Sigmoid colon (tissue), 7 donors: Measurements from ENCODE around the gene ITIH4. TPM values are rescaled to one million over a fixed set of nuclear protein-coding genes. Genes with fewer than 3 reads are reported as not detected.

Experiments
- DNase-seq: peaks from one replicate; pipeline ENCODE4 v3.0.0-alpha.2; 2019
- H3K27ac ChIP-seq, 4 donors: fragments of 200-600 bp; sonication (generic); one replicate each; pipeline ENCODE4 v1.5.1; 2016 to 2019; ENCODE audit warnings: mild to moderate bottlenecking in 1 of 4
- H3K27me3 ChIP-seq, 3 donors: fragments of 200-600 bp; sonication (generic); one replicate each; pipeline ENCODE4 v1.5.1; 2019; ENCODE audit warnings: mild to moderate bottlenecking in 1 of 3
- H3K36me3 ChIP-seq, 4 donors: fragments of 200-600 bp; sonication (generic); one replicate each; pipeline ENCODE4 v1.5.1; 2016 to 2019
- H3K4me1 ChIP-seq, 4 donors: fragments of 200-600 bp; sonication (generic); one replicate each; pipeline ENCODE4 v1.5.1; 2017 to 2019
- H3K4me3 ChIP-seq, 4 donors: fragments of 200-600 bp; sonication (generic); one replicate each; pipeline ENCODE4 v1.5.1; 2017 to 2019; ENCODE audit warnings: mild to moderate bottlenecking in 2 of 4, moderate library complexity in 1 of 4
- H3K9me3 ChIP-seq, 4 donors: fragments of 200-600 bp in 3 of 4; sonication (generic) in 3 of 4; one replicate each; pipeline versions ENCODE4 v1.5.1 to v1.6.1; 2013 to 2019
- EP300 ChIP-seq, 4 donors: sonication (generic); formaldehyde crosslinking; IDR thresholded peaks; one replicate each; pipeline ENCODE4 v1.6.1; 2017; ENCODE audit warnings: antibody characterized with exemption in 4 of 4
- POLR2A ChIP-seq, 2 donors: fragments of 450-650 bp; IDR thresholded peaks; one replicate each; pipeline ENCODE4 v1.6.1; 2016; ENCODE audit warnings: antibody characterized with exemption in 2 of 2, mild to moderate bottlenecking in 2 of 2, moderate library complexity in 2 of 2
- POLR2AphosphoS5 ChIP-seq, 4 donors: sonication (generic); formaldehyde crosslinking; IDR thresholded peaks; one replicate each; pipeline ENCODE4 v1.6.1; 2017; ENCODE audit warnings: antibody characterized with exemption in 4 of 4
- WGBS, 2 donors: extraction: QIAGEN DNeasy Blood & Tissue Kit; methylation state at CpG; one replicate each; pipeline ENCODE4 v1.1.7; 2013; 5-methylcytosine and 5-hydroxymethylcytosine counted together
- intact Hi-C: fragments of 100-400 bp; cut with DNase I; formaldehyde crosslinking; loops from one replicate; pipeline ENCODE4 v1.15.1; 2023
- polyA plus RNA-seq, 3 donors: library from polyadenylated mRNA; stranded (reverse); fragments of 200-250 nt; gene quantifications; one replicate each; pipeline ENCODE4 v1.2.3, GENCODE V29; 2013
- total RNA-seq, 4 donors: library from RNA; depleted of rRNA; stranded (reverse); fragments of >200 nt; gene quantifications; one replicate each; pipeline ENCODE4 v1.1.0, GENCODE V29; 2016
- TF ChIP-seq, protein P1 (sequence below), 4 experiments: fragments of 450-650 bp in 3 of 4; fragments of 200-600 bp in 1 of 4; IDR thresholded peaks; one replicate each; pipeline ENCODE4 v1.5.1; 2016 to 2019; ENCODE audit warnings: antibody characterized with exemption in 4 of 4, mild to moderate bottlenecking in 3 of 4, moderate library complexity in 2 of 4
- donor health status: healthy with polysubstance abuse.
- donor health status: Bipolar disorder and iron deficiency.
- donor health status: healthy.

The ITIH4 gene
- total and polyA plus RNA-seq, 7 donors, result 2.5 to 12.2 (median 5.6) TPM; not detected in 2

DNA sequence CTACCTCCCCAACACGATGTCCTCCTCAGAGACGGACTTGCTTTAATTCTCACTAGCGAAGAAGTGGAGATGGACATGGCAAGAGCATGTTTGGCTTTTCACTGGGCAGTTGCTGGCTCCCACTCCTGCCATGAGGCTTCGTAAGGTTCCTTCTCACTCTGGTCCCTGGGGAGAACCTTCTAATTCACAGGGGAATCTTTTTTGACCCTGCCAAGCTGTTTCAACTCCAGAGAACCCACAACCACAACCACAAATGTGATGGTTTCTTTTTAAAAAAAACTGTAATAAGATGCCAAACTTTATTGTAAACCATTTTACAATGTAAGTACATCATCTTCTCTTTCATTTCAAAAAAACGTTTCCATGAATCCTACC lies 6.0 kb upstream of the ITIH4 start:
- Histone ChIP-seq H3K27ac (peak overlapping the region in 1 of 4 donors; percentile 67), H3K4me1 (peaks cover 0 to 26% (median 17%) of the 10 kb centered on the region in 4 donors), H3K9me3 (no peaks in the 10 kb centered on the region), H3K4me3 (no peak overlapping the region), H3K27me3 (no peaks in the 10 kb centered on the region), H3K36me3 (peaks cover 0 to 34% (median 3%) of the 10 kb centered on the region in 4 donors)
- WGBS, 2 donors, result 90 to 92% methylated on average over 5 of the region's 5 CpGs
- no peak for DNase-seq
- no peak for TF ChIP-seq EP300 (IDR thresholded peaks at IDR 0.05)
- TF ChIP-seq POLR2AphosphoS5 (IDR thresholded peaks at IDR 0.05), result no peak
- TF ChIP-seq, protein P1, sequence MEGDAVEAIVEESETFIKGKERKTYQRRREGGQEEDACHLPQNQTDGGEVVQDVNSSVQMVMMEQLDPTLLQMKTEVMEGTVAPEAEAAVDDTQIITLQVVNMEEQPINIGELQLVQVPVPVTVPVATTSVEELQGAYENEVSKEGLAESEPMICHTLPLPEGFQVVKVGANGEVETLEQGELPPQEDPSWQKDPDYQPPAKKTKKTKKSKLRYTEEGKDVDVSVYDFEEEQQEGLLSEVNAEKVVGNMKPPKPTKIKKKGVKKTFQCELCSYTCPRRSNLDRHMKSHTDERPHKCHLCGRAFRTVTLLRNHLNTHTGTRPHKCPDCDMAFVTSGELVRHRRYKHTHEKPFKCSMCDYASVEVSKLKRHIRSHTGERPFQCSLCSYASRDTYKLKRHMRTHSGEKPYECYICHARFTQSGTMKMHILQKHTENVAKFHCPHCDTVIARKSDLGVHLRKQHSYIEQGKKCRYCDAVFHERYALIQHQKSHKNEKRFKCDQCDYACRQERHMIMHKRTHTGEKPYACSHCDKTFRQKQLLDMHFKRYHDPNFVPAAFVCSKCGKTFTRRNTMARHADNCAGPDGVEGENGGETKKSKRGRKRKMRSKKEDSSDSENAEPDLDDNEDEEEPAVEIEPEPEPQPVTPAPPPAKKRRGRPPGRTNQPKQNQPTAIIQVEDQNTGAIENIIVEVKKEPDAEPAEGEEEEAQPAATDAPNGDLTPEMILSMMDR (IDR thresholded peaks at IDR 0.05), result no peak
- TF ChIP-seq POLR2A (IDR thresholded peaks at IDR 0.05), result no peak
- intact Hi-C loops, result no loop called here

DNA sequence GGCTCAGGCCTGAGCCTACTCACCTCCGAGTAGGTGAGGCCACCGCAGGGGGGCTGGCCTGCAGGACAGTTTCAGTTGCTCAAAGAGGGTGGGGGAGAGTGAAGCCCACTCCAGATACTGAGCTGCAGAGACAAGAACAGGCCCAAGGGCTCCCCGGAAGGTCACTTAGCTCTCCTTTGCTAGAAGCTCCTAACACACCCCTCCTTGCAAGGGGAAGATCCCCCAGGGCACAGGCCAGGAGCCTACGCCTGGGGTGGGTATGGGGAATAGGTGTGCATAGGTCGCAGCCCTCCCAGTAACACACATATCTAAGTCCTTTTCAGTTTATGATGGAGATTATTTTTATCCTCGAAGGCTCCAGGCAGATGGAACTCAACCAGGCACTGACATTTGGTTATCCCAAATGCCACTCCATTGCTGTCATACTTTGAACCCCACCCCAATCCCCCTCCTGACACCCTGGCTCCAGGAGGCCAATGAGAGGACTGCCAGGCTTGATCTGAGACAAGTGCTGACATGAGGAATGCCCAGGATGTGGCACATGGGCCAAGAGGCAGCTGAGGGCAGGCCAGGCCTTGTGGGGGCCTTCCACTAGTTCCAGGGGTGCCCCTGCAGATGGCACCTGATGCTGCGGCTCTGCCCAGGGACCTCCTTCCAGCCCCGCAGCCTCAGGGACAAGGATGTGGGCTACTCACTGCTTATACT lies 5.4 kb upstream of the ITIH4 start:
- Histone ChIP-seq H3K4me1 (peaks cover 0 to 31% (median 21%) of the 10 kb centered on the region in 4 donors), H3K27me3 (no peaks in the 10 kb centered on the region), H3K4me3 (peak overlapping the region in 1 of 4 donors; percentile 2), H3K27ac (peak overlapping the region; percentile 37 to 67 (median 60)), H3K9me3 (no peaks in the 10 kb centered on the region), H3K36me3 (peaks cover 0 to 29% (median under 1%) of the 10 kb centered on the region in 4 donors)
- no peak for TF ChIP-seq POLR2A (IDR thresholded peaks at IDR 0.05)
- TF ChIP-seq EP300 (IDR thresholded peaks at IDR 0.05), result no peak
- no peak for TF ChIP-seq POLR2AphosphoS5 (IDR thresholded peaks at IDR 0.05)
- TF ChIP-seq, protein P1 (IDR thresholded peaks at IDR 0.05), result no peak
- no peak for DNase-seq
- 87 to 92% methylated on average over 8 of the region's 8 CpGs for WGBS, 2 donors
- intact Hi-C loops, result no loop called here

- H3K4me1 ChIP-seq, result peaks cover 0 to 31% (median 21%) of the 10 kb centered on the region in 4 donors
- 76 to 82% methylated on average over 11 of the region's 11 CpGs for WGBS, 2 donors
- peak; percentile 85 for DNase-seq
- H3K4me3 ChIP-seq, result peak within 1 kb of the TSS in 3 of 4 donors; percentile 2 to 13 (median 5)
- H3K27ac ChIP-seq, result peak within 1 kb of the TSS; percentile 37 to 67 (median 60)
- peaks cover 0 to 19% (median 0%) of the 10 kb centered on the region in 4 donors for H3K36me3 ChIP-seq
- intact Hi-C loops, result no loop called here
- TF ChIP-seq POLR2AphosphoS5 (IDR thresholded peaks at IDR 0.05), result peak in 3 of 4 donors; percentile 8 to 44 (median 41)
- TF ChIP-seq, protein P1 (IDR thresholded peaks at IDR 0.05), result no peak
- no peaks in the 10 kb centered on the region for H3K9me3 ChIP-seq
- no peaks in the 10 kb centered on the region for H3K27me3 ChIP-seq
Observed at GRCh38 chr3:52834871-52835501, 4.5 kb upstream of the ITIH4 start, which contains the start of gene MUSTN1. Gene MUSTN1 (minus strand): TSS chr3:52835019. CDS start chr3:52834948, 71 bp downstream.

- H3K9me3 ChIP-seq, result no peaks in the 10 kb centered on the region
- no peak for DNase-seq
- TF ChIP-seq, protein P1 (IDR thresholded peaks at IDR 0.05), result no peak
- TF ChIP-seq POLR2A (IDR thresholded peaks at IDR 0.05), result no peak
- no peak for TF ChIP-seq EP300 (IDR thresholded peaks at IDR 0.05)
- TF ChIP-seq POLR2AphosphoS5 (IDR thresholded peaks at IDR 0.05), result no peak
- intact Hi-C loops, result no loop called here
- peaks cover 0 to 31% (median 21%) of the 10 kb centered on the region in 4 donors for H3K4me1 ChIP-seq
- H3K4me3 ChIP-seq, result no peak overlapping the region
- no peaks in the 10 kb centered on the region for H3K27me3 ChIP-seq
- WGBS, 2 donors, result 95 to 96% methylated on average over 14 of the region's 14 CpGs
- H3K27ac ChIP-seq, result no peak overlapping the region
- H3K36me3 ChIP-seq, result peaks cover 0 to 4% (median 0%) of the 10 kb centered on the region in 4 donors
Observed at GRCh38 chr3:52833202-52833601, 2.7 kb upstream of the ITIH4 start.
